Dermis microvascular lymphatic vessel endothelial cell (primary cell): ENCODE measurements around the gene COG7. TPM values are rescaled to one million over a fixed set of nuclear protein-coding genes. Genes with fewer than 3 reads are reported as not detected.
"Not testable (repeated sequence)": the region's sequence is repeated elsewhere in the genome, so short reads cannot be mapped to it uniquely, and the experiment has no call there.

Source experiments
- DNase-seq, 2 donors: peaks; one replicate each; pipeline versions ENCODE4 v3.0.0 to v3.0.0-alpha.2; 2010; ENCODE audit warnings: low read depth in 2 of 2
- total RNA-seq: library from RNA; depleted of rRNA; stranded (reverse); fragments of >200 nt; gene quantifications from 2 replicates; pipeline ENCODE4 v1.2.1, GENCODE V29; 2014

COG7 gene
- total RNA-seq, 1 donor from 2014 or later = 7.6 TPM

DNA sequence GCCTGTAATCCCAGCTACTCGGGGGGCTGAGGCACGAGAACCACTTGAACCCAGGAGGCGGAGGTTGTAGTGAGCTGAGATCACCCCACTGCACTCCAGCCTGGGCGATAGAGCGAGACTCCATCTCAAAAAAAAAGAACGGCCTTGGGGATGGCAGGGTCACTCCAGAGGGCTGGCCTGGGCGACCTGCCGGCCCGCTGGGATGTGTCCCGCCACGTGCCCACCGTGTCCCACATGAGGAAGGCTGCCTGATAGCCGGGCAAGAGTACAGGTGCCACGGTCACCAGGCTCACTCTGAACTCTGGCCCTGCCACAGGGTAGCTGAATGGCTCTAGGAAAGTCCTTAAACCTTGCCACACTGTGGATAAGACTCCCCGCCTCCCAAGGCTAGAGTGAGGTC lies 67.5 kb downstream of the COG7 start:
- DNase-seq = no peak

DNA sequence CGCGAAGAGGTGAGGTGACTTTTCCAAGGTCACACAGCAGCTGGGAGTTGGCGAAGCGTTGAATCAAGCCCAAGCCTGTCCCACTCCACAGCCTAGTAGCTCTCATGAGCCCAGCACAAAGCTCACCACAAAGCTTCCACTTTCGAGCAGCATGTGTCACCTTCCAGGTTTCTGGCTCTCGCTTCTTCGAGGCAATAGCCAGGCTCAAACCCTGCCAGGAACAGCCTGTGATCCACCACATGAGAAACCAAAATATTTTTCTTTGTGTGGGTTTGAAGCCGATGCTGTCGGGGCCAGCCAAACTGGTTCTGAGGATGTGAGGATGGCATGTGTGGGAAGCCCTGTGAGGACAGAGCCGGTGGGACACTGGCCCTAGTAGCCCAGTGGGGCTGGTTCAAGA lies 68.1 kb downstream of the COG7 start:
- DNase-seq = no peak

DNA sequence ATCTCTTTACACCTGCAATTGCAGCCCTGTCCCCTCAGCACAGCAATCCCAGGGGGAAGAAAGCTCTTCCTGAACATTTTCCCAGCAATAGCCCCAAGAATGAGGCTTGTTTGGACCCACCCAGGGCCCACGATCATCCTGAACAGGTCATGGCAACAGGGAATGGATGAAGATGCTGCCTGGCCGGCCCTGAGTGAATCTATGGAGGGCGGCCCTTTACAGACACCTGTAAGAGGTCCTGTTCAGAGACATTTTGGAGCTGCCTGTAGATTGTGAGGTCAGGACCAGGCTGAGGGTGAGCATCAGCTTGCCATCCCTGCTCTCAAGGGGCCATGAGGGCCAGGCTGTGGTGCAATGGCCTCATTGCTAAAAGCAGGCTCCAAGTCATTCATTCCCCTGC lies 69.1 kb downstream of the COG7 start:
- DNase-seq = no peak

DNA sequence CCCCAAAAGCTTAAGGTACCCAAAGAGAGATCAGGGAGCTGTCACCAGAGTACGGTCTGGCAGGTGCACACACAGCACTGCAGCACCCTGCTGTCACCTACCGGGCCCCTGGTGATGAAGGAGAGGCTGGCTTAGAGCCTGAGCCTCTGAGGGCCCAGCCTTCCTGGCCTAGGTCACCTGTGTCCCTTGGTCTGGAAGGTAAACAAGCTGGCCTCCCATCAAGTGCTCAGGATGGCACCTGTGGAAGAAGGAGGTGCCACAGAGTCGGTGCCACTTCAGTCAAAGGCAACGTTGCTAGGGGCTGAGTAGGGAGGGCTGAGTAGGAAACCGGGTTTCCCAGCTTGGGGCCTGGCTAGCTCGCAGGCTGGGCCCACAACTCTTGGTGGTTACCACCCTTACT lies 70.7 kb downstream of the COG7 start:
- no peak for DNase-seq

DNA sequence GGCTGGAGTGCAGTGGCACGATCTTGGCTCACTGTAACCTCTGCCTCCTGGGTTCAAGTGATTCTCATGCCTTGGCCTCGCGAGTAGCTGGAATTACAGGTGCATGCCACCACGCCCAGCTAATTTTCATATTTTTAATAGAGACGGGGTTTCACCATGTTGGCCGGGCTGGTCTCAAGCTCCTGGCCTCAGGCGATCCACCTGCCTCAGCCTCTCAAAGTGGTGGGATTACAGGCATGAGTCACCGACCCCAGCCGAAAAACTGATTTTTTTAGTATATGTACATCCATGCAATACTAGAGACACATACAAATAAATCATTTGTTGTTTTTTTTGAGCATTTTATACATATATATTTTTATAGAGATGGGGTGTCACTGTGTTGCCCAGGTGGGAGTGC lies 71.3 kb downstream of the COG7 start:
- not testable (repeated sequence) for DNase-seq

DNA sequence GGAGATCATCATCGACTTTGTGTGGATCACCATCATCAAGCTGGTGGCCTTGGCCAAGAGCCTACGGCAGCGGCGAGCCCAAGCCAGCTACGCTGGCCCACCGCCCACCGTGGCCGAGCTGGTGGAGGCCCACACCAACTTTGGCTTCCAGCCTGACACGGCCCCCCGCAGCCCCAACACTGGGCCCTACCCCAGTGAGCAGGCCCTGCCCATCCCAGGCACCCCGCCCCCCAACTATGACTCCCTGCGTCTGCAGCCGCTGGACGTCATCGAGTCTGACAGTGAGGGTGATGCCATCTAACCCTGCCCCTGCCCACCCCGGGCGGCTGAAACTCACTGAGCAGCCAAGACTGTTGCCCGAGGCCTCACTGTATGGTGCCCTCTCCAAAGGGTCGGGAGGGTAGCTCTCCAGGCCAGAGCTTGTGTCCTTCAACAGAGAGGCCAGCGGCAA lies 72.5 kb downstream of the COG7 start:
- DNase-seq = no peak

DNA sequence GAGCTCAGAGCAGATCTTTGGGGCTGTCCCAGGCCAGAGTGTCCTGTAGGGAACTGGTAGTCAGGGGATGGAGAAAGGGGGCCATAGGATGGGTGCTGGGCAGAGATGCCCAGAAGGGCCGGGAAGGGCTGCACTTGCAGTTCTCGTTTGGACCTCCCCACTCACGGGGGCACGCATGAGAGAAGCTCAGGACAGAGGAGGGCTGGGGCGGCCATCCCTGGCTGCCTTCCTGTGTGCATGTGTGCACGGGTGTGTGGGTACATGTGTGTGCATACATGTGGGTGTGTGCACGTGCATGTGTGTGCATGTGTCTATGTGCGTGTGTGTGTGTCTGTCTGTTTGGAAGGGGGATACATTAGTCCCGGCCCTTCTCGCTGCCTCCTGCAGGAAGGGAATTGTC lies 73.3 kb downstream of the COG7 start:
- DNase-seq = no peak

DNA sequence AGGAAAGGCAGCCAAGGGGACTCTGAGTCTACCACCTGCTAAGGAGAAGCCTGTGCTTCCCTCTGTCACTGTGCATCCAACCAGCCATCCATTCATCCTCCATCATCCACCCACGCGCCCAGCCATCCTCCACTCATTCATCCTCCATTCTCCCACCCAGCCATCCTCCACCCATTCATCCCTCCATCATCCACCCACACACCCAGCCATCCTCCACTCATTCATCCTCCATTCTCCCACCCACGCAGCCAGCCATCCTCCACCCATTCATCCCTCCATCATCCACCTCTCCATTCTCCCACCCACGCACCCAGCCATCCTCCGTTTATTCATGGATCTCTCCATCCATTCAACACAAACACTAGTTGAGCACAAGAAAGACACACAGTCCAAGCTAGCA lies 74.1 kb downstream of the COG7 start:
- DNase-seq = no peak

DNA sequence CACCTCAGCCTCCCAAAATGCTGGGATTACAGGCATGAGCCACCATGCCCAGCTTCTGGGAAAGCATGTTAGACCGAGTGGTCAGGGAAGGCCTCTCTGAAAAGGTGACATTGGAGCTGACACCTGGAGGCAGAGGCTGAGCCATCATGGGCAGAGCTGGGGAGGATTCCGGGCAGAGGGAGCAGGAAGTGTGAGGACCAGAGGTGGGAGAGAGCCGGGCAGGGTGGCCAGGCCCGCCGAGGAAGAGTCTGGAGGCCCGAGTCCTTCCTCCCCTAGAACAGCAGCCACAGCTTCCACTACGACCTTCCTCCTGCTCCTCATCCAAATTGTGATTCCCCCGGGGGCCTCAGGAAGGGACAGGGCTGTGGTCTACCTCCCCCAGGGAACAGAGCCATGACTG lies 74.7 kb downstream of the COG7 start:
- DNase-seq = no peak

DNA sequence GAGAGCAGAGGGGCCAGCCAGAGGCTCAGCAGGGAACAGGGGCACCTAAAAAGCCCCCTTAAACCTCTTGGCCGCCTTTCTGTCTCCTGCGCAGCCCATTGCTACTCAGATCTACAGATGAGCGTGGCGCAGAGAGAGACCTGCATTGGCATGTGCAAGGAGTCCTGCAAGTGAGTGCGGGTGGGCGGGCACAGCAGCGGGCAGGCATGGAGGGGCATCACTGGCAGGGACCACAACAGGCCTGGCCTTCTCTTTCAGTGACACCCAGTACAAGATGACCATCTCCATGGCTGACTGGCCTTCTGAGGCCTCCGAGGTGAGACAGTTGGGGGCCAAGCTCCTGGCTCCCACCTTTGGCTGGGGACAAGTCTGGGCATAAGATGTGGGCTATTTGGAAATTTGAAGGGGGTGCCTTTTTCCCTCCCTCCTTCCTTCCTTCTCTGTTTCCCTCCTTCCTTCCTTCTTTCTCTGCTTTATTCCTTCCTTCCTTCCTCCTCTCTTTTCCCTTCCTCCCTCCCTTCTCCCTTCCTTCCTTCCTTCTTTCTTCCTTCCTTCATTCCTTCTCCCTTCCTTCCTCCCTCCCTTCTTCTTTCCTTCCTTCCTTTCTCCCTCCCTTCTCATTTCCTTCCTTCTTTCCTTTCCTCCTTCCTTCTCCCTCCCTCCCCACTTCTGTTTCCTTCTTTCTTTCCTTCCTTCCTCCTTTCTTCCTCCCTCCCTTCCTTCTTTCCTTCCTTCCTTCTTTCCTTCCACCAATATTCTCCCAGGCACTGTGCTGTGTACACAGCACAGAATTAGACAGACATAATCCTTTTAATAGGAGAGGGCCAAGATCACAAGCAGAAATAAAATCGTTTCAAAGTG lies 75.7 kb downstream of the COG7 start:
- no peak for DNase-seq

DNA sequence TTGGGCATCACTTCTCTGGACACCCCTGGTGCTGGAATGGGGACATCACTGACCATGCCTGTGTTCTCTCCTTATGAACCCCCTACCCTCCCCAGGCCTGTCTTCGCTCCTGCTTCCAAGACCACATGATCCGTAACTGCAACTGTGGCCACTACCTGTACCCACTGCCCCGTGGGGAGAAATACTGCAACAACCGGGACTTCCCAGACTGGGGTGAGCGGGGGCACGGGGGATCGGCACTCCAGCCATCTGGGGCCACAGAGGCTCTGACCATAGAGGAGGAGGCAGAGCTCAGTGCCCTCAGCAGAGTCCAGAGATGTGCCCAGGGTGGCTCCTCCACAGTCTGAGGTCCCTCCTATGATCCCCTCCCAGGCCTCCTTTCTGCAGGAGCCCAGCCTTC lies 77.3 kb downstream of the COG7 start:
- no peak for DNase-seq

DNA sequence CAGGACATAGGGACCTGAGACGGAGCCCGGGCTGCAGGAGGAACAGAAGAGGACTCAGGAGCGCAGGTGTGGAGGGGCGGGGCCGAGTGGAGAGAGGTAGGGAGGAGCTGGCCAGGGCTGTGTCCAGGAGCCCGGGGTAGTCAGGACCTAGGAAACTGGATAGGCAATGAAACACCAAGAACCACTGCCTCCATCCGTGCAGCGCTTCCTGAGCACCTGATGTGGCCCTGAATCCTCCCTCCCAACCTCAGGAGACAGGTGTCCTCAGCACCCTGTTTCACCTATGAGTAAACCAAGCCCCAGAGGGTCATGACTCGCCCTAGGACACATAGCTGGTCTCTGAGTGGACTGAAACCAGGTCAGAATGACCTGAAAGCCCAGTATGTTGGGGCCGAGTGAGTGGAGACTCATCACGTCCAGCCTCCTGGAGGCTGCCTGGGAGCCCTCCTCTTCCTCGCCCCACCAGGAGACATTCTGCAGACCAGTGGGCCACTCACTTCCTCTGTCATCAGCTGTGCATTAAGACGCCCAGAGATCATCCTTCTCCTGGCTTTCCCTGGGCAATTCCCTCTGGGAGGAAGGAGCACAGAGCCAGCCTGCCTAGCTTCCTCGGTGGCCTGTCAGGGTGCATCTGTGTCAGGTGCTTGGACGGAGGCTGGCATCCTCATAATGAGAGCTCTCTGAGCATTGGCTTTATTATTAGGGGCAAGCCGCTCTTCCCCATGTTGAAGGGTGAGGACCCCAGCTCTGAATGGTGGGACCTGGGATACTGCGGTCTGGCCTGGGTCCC lies 78.1 kb downstream of the COG7 start:
- no peak for DNase-seq

DNA sequence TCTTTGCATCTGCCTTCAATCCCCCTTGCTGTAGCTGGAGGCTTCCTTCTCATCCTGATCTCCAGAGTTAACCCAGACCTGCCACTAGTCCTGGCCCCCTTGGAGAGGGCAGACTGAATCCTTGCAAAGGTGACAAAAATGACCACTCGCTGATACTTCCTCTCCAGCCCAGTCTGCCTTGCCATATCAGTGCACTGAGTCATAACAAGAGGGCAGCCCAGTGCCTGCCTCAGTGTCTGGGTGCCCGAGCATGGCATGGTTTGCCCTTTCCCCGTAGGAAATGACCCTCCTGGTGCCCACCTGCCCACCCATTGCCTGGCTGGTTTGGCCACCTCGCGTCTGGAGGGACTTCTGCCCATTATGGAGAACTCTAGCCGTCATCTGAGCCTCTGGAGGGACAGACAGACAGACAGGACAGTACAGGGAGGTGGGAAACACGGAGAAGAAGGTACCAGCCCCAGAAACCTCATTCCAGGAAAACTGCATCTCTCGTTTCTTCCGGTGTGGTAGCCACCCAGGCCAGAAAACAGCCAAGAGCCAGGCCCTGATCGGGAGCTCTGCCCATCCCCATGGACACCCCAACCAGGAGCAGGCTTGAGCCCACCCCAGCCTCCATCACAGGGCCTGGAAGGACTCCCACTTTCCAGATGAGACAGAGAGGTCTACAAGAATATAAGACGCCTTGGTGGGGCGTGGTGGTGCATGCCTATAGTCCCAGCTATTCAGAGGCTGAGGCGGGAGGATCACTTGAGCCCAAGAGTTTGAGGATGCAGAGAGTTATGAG lies 79.4 kb downstream of the COG7 start:
- no peak for DNase-seq

DNA sequence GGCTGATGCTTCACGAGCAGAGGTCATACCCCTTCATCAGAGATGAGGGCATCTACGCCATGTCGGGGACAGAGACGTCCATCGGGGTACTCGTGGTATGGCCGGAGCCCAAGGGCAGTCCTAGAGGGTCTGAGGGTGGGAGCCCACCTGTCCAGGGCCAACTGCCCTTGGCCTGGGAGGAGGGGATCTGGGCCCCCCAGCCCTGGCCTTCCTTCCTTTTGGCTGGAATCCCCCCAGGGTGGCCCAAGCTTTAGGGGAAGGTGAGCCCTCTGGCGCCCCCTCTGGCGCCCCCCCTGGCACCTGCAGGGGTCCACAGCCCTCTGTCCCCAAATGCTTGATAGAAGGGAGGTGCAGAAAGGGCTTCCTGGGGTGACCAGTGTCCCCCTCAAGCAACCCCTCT lies 81.6 kb downstream of the COG7 start:
- DNase-seq = no peak

DNA sequence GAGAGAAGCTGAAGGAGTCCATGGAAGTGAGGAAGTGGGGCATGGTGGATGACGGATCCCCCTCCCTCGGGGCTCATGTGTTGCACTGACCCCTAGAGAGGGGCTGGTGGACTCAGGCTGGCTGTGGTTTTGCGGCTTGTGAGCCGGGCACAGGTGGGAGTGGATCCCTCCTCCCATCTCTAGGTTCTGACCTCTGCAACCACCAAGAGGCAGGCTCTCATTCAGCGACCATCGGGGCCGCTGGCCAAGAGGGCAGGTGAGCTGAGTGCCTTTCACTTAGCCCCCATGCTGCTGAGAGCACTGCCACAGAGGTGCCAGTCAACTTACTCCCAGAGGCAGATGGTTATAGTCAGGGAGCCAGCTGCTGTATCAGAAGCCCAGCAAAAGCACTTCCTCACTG lies 83.6 kb downstream of the COG7 start:
- DNase-seq = no peak

DNA sequence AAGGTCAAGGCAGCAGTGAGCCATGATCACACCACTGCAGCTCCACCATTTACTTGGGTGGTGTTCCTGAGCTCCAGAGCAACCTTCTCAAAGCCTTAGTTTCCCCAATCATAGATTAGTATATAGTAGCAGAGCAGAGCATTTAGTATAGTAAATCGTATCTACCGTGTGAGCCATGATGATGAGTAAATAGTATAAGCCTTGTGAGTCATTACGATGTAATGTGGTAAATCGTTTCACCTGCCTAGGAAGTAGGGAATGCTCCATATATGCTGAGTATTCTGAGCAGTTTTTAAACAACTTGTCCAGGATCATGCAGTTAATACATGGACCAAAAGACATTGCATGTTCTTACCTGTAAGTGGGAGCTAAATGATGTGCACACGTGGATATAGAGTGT lies 84.5 kb downstream of the COG7 start:
- DNase-seq = peak in 1 of 2 donors; percentile 44

DNA sequence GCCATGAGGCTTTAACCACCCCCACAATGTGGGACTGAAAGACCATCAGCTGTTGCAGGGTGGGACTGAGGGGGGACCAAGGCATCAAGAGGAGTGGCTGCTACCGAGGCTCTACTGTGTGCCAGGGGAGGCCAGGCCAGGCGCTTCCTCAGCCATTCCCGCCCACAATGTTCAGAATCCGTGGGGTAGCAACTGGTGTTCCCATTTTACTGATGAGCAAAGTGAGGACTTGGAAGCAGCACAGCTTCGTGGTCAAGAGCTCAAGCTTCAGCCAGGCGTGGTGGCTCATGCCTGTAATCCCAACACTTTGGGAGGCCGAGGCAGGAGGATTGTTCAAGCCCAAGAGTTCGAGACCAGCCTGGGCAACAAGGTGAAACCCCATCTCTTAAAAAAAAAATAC lies 85.0 kb downstream of the COG7 start:
- no peak for DNase-seq

DNA sequence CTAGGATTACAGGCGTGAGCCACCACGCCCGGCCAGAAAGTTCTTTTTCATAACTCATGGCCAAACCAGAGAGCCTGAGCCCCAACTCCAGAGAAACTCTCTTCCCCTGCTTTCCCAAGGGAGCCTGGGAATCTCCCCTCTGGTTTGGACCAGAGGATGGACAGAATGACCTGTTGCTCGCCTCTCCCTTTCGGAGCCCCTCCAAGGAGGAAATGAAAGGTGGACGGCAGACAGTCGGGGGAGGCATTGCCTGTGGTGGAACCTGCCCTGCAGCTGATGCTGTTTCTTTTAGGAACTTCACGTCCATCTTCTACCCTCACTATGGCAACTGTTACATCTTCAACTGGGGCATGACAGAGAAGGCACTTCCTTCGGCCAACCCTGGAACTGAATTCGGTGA lies 85.4 kb downstream of the COG7 start:
- no peak for DNase-seq

DNA sequence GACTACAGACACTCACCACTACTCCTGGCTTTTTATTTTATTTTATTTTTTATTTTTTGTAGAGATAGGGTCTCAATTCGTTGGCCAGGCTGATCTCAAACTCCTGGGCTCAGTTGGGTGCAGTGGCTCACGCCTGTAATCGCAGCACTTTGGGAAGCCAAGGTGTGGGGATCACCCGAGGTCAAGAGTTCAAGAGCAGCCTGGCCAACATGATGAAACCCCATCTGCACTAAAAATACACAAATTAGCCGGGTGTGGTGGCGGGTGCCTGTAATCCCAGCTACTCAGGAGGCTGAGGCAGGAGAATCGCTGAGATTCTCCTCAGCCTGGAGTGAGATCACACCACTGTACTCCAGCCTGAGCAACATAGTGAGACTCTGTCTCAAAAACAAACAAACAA lies 86.6 kb downstream of the COG7 start:
- DNase-seq = not testable (repeated sequence)

DNA sequence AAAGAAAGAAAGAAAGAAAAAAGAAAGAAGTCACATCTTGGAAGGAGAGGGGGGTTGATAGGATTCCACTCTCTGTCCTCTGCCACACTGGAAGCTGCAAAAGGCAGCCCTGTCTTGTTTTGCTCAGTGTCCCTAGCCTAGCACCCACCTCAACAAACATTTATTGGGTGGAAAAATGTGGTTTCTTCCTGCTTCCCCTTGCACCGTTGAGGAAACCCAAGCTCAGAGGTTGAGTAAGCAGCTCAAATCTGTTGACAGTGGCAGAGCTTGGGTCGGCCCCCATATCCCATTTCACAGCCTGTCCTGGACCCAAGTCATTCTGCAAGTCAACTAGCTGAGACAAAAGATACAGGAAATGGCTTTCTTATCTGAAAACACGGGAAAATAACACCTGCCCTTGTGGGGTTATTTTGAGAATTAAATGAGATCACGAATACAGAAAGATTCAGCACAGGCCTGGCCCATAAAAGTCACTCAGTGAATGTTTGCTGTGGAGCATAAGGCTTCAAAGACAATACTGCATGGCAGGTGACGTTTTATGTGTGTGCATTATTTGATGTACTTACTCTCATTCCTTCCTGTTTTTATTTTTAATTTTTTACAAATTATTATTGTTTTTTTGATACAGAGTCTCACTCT lies 87.3 kb downstream of the COG7 start:
- DNase-seq = peak; percentile 91 to 98

DNA sequence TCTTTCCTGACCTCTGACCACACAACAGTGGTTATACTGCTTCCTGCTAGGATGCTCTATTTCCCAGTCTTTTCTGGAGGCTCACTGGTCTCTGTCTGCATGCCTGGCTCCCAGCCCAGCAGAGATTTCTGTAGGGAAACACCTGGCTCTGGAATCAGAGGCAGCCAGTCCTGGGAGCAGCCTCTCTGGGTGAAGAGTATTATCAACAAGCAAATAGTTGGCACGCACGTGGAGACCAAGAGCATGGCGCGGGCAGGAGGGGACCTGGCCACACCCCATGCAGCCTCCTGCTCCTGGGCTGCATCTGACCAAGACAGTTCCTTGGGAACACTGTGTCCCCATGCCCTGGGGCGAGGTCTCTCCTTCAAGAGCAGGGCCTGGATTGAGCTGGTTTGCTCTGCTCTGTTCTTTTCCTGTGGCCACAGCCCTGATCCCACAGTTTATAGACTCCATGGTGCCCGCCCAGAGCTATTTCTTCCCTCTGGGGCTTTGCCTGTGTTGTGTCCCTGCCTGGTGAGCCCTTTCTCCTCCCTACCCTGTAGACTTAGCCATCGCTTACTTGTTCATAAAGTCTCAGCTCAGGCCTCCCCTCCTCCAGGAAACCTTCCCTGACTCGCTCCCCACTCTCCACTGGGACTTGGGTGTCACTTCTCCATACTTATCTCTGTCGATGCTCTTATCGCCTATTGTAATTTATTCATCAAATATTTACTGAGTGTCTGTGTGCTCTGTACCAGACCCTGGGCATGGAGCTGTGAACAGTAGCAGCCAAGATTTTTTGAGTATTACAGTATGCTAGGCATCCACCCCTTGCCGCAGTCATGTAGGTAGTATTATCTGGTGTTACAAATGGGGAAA lies 90.3 kb downstream of the COG7 start:
- DNase-seq = peak; percentile 97 to 98
